IPS-11a (cell line): Measurements from ENCODE around the gene KLRC3.
"Not testable (repeated sequence)": the region's sequence is repeated elsewhere in the genome, so short reads cannot be mapped to it uniquely, and the experiment has no call there.

Source experiments
- H3K4me3 ChIP-seq: one replicate; pipeline ENCODE4 v1.5.1; 2013; ENCODE audit warnings: low read depth, low read length, control low read depth

The KLRC3 gene

GRCh38 chr12:10369557-10370415 is 50.6 kb downstream of the KLRC3 start:
- no peak overlapping the region for H3K4me3 ChIP-seq

- H3K4me3 ChIP-seq: no peak overlapping the region
Measured at GRCh38 chr12:10368206-10369171, 51.9 kb downstream of the KLRC3 start.

GRCh38 chr12:10367714-10368113 is 52.7 kb downstream of the KLRC3 start:
- not testable (repeated sequence) for H3K4me3 ChIP-seq

DNA sequence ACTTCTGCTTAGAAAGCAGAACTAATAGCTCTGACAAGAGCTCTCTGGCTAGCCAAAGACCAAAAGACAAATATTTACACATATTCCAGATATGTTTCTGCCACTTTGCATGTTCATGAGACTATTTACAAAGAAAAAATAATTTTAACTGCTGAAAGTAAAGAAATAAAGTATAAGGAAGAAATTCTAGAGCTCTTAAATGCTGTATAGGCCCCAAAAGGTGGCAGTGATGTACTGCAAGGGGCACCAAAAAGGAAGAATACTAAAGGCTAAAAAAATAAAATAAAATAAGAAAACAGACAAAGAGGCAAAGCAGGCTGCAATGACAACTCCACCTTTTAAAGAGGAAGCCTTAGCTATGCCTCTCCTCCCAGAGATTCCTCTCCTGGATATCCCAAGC is 53.5 kb downstream of the KLRC3 start:
- H3K4me3 ChIP-seq: no peak overlapping the region

- no peak overlapping the region for H3K4me3 ChIP-seq
Measured at GRCh38 chr12:10365696-10366405, 54.5 kb downstream of the KLRC3 start.

DNA sequence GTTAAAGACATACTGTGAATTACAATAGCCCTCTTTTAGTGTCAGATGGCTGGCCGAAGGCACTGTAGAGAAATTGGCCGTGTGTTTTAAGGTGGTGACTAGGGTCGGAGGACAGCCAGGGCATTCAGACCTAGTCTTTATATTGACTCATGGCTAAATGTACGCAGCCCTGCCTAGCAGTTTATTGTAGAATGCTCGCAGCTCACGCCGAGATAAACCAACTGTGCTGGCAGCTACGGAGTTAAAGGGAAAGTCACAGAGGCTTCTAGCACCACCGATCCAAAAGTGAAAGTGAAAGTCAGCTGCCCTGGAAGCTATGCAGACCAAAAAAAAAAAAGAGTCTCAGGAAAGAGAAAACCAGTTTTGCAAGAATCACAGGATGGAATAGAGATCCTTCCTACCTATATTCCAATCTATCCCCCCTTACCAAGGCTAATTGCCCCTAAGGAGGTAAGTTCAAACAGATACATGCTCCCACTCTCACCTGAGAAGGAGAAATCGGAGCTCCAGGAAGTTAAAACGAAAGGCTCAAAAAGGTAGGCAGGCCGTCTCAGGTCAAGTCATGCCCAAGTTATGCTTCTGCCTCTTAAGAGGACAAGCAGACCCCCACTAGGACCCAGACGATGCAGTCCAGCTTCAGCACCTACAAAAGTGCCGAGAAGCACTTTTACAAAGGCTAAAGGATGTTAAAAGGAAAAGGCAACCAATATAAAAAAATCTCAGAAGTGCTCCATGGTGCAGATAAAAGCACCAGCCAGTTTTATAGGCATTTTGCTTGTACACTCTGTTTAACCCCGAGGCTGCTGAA is 55.4 kb downstream of the KLRC3 start:
- peak overlapping the region; percentile 47 for H3K4me3 ChIP-seq

DNA sequence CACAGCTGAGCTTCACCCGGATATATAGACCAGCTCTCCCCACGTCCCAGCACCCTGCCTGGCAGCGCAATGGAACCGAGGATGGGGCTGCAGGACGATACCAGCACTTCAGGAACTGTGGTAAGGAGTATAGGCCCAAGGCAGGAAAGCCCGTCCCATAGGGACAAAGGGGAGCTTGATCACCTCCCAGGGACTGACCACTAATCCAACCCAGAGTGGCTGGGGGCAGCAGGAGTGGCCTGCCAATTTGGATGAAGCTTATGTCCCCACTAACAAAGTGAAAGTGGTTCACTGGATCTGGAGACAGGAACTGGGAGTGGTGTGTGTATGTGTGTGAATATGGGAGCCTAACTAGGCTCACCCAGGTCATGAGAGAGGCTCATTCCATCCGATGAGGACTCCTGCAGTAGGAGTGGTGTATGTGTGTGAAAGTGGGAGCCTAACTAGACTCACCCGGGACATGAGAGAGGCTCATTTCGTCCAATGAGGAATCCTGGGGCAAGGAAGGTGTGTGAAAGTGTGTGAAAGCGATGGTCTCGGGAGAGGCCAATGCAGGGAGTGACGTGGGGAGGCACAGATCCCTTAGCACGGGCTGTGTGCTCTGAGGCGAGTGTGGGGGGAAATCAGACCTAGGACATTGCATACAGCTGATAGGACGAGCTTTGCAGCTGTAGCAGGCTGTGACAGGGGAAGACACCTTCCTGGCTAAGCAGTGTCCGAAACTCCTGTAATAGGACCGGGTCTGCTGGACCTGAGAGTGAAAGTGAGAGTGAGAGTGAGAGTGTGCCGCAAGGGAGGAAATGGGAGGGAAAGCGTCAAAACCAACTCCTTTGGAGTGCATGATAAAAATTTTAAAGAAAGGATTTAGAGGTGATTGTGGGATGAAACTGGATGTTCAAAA is 56.2 kb downstream of the KLRC3 start:
- H3K4me3 ChIP-seq: peak overlapping the region; percentile 47

DNA sequence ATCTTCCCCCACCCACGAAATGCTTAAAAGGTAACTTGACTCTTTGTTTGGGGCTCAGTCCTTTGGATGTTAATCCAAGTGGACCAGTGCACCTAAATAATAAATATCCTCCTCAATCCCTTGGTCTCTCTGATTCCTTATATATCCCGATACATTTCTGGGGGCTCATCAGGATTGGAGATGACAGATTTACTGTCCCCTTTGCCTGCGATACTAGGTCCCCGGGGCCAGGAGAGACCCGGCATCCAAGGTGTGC is 56.8 kb downstream of the KLRC3 start:
- no peak overlapping the region for H3K4me3 ChIP-seq

DNA sequence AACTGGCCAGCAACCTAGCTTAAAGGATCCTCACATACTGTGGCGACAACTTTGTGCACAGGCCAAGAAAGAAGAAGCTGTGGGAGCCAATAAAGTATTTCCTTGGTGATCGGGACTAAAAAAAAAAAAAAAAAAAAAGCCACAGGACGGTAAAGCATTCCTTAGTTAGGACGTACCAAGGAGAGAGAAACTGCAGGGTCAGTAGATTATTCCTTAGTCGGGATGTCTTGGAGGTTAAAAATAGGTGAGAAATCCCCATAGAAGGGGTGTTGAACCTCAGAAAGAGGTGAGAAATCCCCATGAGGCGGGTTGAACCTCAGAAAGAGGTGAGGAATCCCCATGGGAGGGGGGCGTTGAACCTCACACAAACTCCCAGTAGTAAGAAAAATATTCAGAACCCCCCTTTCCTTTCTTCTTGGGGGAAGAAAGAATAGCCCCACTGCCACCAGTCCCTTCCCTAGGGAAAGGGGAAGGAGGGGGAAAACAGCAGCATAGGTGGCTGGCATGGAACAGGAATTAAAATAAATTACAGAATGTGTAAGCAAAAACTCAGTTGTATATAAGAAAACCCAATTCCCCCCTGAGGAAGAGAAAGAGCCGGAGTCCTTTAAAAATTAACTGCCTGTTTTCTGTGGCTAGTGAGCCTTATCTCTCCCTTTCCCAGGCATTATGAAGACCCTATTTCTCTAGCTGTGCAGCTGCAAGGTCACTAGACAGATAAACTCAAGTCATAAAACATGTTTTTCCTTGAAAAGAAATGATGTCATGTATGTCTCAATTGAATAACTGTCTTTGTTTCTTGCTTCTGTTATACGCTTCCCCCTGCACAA is 57.4 kb downstream of the KLRC3 start:
- H3K4me3 ChIP-seq: no peak overlapping the region

GRCh38 chr12:10362325-10362724 is 58.1 kb downstream of the KLRC3 start:
- H3K4me3 ChIP-seq: no peak overlapping the region
